Hematopoietic multipotent progenitor cell (in vitro differentiated cells): ENCODE results near the gene TERT. TPM values are rescaled to one million over a fixed set of nuclear protein-coding genes. Genes with fewer than 3 reads are reported as not detected.
"Not testable (repeated sequence)": the region's sequence is repeated elsewhere in the genome, so short reads cannot be mapped to it uniquely, and the experiment has no call there.

Experiments used
- DNase-seq, 3 donors: peaks; one replicate each; pipeline ENCODE4 v3.0.0-alpha.2; 2011 to 2015; ENCODE audit warnings: low read depth in 2 of 3, low spot score in 2 of 3
- total RNA-seq: library from RNA; depleted of rRNA; stranded (reverse); fragments of >200 nt; gene quantifications from one replicate; pipeline ENCODE4 v1.2.3, GENCODE V29; 2012

TERT gene
- total RNA-seq, 1 donor: 1.1 TPM

DNA sequence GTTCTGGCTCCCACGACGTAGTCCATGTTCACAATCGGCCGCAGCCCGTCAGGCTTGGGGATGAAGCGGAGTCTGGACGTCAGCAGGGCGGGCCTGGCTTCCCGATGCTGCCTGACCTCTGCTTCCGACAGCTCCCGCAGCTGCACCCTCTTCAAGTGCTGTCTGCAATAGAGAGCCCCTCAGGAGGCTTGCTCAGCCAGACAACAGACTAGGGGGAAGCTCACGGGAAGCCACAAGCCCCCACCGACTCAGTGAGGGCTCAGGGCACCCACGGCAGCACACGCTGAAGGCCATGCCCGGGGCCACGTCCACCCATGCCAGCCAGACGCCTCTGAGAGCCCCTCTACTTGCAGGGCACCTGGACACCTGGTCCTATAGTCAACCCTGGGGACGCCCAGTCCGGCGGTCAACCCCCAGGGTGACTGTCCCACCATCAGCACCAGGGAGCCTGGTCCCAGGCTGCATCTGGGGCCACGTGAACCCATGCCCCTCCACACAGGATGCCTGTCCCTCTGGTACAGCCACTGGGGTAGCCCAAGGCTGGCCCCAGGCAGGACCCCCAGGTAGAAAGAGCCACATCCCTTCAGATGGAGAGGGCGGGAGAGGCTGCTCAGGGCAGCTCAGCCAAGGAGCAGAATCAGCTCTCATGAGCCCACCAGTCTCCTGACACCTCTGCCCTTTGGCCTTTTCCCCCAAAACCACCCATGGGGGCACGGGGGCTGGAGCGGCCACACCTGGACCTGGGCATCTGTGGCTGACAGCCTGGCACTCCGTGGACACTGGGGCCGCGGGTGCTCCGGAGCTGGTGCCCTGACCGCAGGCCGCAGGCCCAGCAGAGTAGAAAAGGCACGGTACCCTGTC is 14.5 kb downstream of the TERT start:
- DNase-seq: no peak

DNA sequence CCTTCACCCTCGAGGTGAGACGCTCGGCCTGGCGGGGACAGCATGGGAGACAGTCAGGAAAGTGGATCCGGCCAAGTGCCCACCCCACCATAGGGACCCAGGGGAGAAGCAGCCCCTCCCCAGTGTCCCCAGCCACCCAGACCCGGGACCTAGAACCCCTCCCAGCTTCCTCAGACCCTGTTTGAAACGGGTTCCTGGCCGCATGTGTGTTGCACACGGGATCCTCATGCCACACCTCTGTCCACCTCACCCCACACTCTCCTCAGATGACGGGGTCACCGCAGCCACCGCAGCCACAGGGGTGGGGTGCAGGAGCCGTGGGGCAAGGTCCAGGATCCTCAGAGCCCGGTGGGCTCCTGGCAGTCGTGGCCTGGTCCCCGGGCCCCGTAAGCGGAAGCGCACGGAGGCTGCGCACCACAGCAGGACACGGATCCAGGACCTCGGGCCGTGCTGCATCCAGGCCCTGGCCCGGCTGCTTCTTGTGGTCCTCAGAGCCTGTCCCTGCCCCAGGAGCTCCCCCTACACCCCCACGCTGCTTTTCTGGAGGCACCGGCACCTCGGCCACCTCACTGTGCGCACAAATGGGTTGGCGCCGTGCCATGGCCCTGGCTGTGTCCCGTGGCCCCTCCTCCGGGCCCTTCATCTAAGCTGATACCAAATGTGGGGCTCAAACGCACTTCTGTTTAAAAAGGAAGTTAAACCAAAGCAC is 15.3 kb downstream of the TERT start:
- DNase-seq: no peak

DNA sequence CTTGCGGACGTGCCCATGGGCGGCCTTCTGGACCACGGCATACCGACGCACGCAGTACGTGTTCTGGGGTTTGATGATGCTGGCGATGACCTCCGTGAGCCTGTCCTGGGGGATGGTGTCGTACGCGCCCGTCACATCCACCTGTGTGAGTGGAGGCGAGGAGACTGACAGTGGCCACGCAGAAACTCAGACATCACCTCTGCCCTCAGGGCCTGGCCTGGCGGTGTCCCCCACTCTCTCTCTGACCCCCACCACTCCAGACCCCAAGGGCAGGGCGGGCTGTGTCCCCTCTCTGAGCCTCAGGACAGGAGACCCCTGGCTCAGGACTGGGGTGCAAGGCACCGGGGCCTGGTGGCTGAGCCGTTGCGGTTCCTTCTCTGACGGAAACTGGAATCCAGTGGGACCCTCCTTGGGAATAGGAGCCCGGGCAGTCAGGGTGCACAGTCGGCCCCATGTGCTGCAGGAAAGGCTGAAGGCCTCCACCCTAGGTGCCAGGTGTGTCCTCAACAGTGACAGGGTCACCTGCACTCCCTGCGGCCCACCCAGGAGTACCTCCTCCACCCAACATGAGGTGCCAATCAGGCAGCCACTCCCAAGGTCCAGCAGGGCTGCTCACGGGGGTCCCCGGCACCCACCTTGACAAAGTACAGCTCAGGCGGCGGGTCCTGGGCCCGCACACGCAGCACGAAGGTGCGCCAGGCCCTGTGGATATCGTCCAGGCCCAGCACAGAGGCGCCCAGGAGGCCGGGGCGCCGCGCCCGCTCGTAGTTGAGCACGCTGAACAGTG is 16.0 kb downstream of the TERT start:
- no peak for DNase-seq

DNA sequence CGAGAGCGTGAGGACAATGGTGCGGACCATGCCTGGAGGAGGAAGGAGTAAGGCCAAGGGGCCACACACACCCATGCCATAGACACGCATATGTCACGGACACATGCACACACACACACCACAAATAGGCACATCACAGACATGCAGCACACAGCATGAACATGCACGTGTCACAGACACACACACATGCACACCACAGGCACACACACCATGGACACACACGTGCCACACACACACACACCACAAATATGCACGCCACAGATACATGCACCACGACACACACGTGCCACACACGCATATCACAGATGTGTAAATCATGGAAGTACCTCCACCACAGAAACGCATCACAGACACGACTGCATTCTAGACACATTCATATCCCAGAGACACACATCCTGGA is 16.7 kb downstream of the TERT start:
- DNase-seq: no peak

DNA sequence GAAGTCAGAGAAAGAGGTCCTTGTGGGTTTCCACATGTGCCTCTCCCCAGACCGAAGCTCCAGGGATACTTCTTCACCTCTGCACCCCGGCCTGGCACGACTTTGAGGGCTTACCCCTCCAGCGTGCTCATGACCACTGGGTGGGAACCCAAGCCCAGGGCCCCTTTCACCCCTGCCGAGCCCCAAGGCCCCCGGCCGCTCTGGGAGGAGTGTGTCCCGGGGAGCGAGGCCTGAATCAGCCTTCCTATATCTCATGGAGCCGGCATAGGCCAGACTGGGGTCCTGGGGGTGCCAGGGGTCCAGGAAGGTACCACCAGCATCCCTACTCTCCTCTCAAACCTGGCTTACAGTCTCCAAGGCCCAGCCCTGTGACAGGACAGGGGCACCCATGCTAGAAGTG is 17.1 kb downstream of the TERT start:
- no peak for DNase-seq

DNA sequence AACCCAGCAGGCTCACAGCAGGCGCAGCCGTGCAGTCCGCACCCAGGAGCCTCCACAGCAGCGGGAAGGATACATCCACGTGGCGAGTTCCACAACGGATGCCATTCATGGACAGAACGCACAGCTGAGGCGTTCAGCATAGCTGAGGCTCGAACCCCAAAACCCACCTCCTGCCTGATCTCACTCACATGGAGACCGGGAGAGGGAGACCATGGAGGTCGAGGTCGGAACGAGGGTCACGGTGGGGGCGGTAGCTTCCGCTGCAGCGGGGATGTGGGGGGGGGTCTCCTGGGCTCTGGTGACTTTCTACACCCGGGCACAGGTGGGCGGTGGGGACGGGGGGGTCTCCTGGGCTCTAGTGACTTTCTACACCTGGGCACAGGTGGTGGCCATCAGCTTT is 17.5 kb downstream of the TERT start:
- DNase-seq: no peak

DNA sequence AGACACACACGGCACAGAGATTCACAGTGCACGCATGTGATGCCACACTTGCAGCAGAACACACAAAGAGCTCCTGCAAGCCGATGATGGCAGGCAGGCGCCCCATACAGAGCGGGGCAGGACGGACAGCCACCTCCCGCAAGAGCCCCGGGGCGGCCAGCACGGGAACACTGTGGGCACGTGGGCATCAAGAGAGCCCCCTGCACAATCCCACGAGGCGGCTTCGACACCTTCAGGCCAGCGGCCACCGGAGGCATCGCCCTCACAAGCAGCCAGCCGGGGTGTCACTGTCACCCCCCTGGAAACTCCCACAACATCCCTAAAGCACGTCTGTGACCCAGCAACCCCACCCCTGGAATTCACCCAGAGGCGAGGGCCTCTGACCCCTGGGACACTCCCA is 17.9 kb downstream of the TERT start:
- no peak for DNase-seq

DNA sequence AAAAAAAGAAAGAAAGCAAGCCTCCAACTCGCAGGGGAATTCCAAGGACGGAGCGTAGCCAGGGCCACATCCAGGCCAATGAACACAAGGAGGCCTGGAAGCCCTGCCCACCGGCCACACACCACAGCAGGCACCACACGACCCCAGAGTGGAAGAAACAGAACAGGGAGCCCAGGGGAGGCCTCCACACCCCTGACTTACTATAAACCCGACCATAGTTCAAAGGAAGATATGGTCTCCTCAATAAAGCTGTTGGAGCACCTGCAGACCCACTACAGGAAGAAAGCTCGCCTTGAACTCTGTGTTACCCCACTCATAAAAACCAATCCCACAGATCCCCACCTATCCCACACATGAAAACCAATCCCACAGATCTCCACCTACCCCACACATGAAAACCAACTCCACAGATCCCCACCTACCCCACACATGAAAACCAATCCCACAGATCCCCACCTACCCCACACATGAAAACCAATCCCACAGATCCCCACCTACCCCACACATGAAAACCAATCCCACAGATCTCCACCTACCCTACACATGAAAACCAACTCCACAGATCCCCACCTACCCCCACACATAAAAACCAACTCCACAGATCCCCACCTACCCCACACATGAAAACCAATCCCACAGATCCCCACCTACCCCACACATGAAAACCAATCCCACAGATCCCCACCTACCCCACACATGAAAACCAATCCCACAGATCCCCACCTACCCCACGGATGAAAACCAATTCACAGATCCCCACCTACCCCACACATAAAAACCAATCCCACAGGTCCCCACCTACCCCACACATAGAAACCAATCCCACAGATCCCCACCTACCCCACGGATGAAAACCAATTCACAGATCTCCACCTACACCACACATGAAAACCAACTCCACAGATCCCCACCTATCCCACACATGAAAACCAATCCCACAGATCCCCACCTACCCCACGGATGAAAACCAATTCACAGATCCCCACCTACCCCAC is 19.2 kb downstream of the TERT start:
- DNase-seq: not testable (repeated sequence)

DNA sequence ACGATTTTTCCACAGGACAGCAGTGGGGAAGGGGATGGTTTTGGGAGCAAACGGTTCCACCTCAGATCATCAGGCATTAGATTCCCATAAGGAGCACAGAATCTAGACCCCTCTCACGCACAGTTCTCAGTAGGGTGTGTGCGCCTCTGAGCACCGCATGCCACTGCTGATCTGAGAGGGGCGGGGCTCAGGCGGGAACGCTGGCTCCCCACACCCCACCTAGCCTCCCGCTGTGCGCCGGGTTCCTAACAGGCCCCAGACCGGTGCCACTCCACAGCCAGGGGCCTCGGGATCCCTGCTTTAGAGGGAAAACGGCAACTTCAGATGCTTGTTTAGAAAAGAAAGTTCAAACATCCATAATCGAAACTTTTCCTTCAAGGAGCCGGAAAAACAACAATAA is 20.4 kb downstream of the TERT start:
- no peak for DNase-seq

DNA sequence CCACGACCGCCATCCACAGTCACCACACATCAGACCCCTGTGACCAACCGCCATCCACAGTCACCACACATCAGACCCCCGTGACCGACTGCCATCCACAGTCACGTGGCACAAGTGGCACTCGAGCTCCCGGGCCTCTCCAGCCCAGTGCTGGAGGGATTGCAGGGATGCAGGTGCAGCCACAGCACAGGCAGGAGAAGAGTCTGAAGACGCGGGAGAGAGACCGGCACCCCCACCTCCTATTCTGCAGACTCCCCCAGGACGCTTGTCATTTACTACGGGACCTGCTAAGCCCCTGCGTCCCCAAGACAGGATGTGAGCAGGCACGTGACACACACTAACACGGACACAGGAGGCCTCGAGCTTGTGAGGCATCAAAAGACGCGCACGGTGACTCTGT is 21.1 kb downstream of the TERT start:
- DNase-seq: no peak

DNA sequence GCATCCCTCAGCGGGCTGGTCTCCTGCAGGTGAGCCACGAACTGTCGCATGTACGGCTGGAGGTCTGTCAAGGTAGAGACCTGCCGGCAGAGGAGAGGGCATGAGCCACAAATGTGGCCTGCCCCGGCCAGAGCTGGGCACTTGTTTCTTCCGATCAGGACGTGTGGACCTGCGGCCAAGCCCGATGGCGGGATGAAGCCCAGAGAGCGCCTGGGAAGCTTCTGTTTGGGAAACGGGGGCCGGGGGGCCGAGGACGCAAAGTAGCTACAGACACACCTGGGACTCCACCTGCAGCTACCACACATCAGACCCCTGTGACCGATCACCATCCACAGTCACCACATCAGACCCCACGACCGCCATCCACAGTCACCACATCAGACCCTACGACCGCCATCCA is 22.7 kb downstream of the TERT start:
- no peak for DNase-seq

DNA sequence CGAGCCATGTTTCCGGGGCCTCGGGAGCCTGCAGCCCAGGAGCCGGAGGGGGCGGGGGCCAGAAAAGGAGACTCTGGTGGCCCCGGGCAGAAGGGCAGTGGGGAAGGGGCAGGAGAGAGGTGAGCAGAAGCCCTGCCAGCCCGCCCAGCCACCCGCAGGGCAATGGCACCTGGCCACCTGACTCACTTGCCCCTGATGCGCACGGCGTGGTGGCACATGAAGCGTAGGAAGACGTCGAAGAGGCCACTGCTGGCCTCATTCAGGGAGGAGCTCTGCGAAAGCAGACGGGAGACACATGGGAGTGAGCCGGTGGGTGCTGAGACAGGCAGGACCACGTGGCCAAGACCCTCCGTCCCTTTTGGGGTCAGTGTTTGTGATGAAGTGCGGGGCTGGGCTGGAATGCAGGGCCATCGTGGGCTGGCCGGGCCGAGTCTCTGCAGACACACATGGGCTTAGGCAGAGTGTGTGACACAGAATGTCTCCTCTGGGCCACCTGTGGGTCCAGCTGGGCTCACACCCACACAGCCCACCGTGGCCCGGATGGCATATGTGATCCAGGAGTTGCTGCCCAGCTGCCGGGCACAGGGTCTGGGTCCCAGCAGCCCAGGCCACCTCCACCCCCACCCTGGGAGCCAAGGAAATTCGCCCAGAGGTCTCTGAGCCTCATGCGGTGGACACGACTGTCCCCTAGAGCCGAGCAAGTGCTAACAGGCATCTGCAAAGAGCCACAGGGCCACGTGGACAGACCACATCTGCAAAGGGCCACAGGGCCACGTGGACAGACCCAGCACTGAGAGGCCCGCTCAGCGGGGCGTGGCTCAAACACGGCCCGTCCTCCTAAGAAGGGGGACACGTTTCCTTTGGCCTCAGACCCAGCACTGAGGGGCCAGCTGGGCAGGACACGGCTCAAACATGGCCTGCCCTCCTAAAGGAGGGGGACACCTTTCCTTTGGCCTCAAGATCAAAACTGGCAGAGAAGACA is 23.6 kb downstream of the TERT start:
- no peak for DNase-seq

DNA sequence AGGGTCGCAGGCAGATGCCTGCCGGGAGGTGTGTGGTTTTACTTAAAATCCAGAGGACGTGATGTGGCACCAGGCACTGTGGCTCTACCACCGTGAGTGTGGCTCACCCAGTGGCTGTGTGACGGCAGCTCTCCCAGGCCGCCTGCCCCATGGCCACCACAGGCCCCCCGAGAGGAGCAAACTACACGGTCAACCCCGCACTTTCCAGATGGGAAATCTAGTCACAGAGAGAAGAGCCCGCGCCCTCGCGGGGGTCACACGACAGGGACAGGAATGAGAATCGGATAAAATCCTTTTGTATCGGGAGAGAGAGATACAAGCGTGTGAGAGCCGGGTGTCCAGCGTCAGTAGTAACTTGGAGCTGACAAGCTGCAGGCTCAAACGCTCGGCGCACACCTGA is 24.4 kb downstream of the TERT start:
- DNase-seq: no peak

DNA sequence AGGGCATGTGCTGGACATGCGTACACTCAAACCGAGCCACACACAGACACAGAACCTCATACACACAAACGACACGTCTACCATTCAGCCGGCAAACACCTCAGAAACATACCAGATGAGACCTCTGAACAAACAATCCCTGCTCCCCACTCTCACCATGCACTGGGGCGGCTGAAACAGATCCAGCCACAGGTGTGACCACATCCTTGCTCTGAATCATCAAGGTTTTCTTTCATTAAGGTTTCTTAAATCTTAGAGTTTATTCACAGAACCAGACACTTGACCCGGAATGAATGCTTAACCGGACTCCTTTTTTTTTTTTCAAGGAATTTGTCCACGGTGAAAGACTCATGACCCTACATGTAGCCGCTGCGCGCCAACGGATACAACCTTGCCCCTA is 26.2 kb downstream of the TERT start:
- no peak for DNase-seq

DNA sequence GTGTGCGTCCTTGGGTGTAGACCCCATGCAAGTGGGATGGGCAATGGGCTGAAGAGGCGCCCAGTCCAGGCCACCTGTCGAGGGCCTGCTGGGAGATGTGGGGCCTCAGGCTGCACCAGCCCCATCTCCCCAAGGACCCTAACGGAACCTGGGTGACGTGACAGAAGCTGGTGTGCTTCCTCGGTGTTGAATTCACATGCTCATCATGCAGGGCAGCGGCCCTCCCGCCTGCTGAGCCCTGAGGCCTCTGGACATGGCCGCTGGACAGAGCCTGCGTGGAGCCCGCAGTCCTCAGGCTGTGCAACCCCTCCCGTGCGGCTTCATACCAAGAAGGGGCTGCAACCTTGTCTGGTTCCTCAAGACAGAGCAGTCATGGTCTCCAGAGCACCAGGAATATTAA is 26.8 kb downstream of the TERT start:
- no peak for DNase-seq

DNA sequence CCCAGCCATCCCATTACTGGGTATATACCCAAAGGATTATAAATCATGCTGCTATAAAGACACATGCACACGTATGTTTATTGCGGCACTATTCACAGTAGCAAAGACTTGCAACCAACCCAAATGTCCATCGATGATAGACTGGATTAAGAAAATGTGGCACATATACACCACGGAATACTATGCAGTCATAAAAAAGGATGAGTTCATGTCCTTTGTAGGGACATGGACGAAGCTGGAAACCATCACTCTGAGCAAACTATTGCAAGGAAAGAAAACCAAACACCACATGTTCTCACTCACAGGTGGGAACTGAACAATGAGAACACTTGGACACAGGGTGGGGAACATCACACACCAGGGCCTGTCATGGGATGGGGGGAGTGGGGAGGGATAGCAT is 27.4 kb downstream of the TERT start:
- DNase-seq: not testable (repeated sequence)

DNA sequence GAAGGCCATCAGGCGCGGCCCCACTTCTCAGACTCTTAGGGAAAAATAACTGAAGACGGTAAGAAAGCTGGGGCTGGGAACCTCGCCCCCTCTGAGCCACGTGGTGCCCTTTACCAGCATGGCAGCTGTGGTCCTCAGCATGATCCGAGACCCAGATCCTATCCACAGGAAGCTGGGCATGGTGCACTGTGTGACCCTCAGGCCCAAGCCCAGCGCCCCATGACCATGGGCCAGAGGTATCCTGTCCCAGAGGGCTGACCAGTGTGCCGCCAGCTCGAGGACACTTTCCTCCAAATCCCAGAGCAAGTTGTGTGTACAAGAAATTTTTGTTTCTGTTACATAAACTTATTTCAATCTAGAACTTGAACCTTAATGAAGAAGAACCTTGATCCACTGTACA is 28.1 kb downstream of the TERT start:
- DNase-seq: no peak

DNA sequence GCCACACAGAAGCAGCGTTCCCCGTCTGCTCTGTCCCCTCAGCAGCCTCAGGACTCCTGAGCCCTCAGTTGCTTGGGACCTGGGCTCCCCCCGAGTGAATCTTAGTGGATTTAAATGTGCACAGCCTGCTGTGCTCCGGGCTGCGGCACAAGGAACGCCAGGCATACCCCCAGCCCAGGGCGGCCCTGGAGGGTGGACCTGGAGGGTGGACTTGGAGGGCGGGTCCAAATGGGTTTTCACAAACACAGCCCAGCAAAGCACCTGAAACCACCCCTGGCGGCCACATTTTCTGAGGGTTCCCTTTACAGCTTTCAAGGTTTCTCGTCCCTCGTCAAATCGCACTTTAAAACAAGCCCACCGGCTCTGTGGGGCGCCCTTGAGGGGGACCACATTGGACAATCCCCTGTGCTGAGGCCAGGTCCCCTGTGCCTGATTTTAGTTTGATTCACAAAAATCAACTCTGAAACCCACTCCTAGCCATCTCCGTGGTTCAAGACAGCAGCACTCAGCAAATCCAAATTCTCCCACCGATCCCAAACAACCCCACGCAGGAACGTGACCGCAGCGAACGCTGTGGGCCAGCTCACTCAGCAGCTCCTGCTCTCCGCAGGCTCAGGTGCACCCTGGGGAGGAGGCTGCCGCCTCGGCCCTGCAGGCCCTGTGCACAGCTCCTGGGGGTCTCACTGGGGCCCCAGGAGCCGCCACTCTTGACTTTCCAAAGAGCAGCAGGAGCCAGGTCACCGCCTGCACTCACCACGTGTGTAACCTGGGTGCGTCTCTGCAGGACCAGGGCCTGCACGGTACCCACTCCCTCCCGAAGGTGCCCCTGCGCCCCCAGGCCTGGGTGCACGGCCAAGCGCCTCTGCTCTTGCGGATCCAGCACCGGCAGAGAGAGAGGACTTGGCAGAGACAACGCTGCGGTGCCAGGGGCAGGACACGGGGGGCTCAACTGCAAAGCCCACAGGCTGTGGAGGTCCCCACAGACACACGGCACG is 29.1 kb downstream of the TERT start:
- no peak for DNase-seq
